Liver (tissue), 3 donors: Measurements from ENCODE around the gene THOC5.

Source experiments
- CTCF ChIP-seq: fragments of 150-350 bp; IDR thresholded peaks from 2 replicates; pipeline ENCODE4 v1.5.1; 2017; ENCODE audit warnings: improper control_type of control experiment, low read depth, low read length; ENCODE audit not compliant: missing input control
- EGR1 ChIP-seq, 2 donors: IDR thresholded peaks; 2 replicates each; pipeline ENCODE4 v1.6.1; 2016 to 2018; ENCODE audit warnings: antibody characterized with exemption in 2 of 2, low read depth in 2 of 2
- GABPA ChIP-seq, 2 donors: IDR thresholded peaks in 1 of 2; conservative IDR thresholded peaks in 1 of 2; 2 replicates each; pipeline ENCODE4 v1.6.1; 2016; ENCODE audit warnings: antibody characterized with exemption in 2 of 2, mild to moderate bottlenecking in 1 of 2, moderate library complexity in 1 of 2
- HNF4G ChIP-seq: IDR thresholded peaks from 2 replicates; pipeline ENCODE4 v1.6.1; 2016; ENCODE audit warnings: antibody characterized with exemption
- JUND ChIP-seq, 2 donors: IDR thresholded peaks; 2 replicates each; pipeline ENCODE4 v1.6.1; 2016; ENCODE audit warnings: antibody characterized with exemption in 2 of 2
- MAX ChIP-seq: IDR thresholded peaks from 2 replicates; pipeline ENCODE4 v1.6.1; 2016; ENCODE audit warnings: antibody characterized with exemption
- RAD21 ChIP-seq, 2 donors: IDR thresholded peaks; 2 replicates each; pipeline ENCODE4 v1.6.1; 2016; ENCODE audit warnings: antibody characterized with exemption in 2 of 2, mild to moderate bottlenecking in 2 of 2
- REST ChIP-seq: IDR thresholded peaks from 2 replicates; pipeline ENCODE4 v1.6.1; 2016; ENCODE audit warnings: antibody characterized with exemption, mild to moderate bottlenecking
- RXRA ChIP-seq, 2 donors: IDR thresholded peaks; 2 replicates each; pipeline ENCODE4 v1.6.1; 2017 to 2018; ENCODE audit warnings: antibody characterized with exemption in 2 of 2, mild to moderate bottlenecking in 1 of 2
- SP1 ChIP-seq: IDR thresholded peaks from 2 replicates; pipeline ENCODE4 v1.6.1; 2018; ENCODE audit warnings: antibody characterized with exemption, mild to moderate bottlenecking
- TAF1 ChIP-seq: conservative IDR thresholded peaks from 2 replicates; pipeline ENCODE4 v1.6.1; 2016; ENCODE audit warnings: antibody characterized with exemption, mild to moderate bottlenecking
- ZBTB33 ChIP-seq: IDR thresholded peaks from 2 replicates; pipeline ENCODE4 v1.6.1; 2016; ENCODE audit warnings: antibody characterized with exemption
- donor health status: healthy.
- donor health status: healthy.

- TF ChIP-seq ZBTB33: no peak
- no peak for TF ChIP-seq JUND (IDR thresholded peaks at IDR 0.05)
- TF ChIP-seq CTCF: no peak
- no peak for TF ChIP-seq TAF1
- TF ChIP-seq RXRA (IDR thresholded peaks at IDR 0.05): no peak
- no peak for TF ChIP-seq REST
- no peak for TF ChIP-seq SP1
- TF ChIP-seq GABPA (IDR thresholded peaks at IDR 0.05 in 1 of 2, conservative IDR thresholded peaks at IDR 0.05 in 1 of 2): no peak
- TF ChIP-seq HNF4G: no peak
- no peak for TF ChIP-seq EGR1 (IDR thresholded peaks at IDR 0.05; ENCODE audit: low read depth in 2 of 2)
- TF ChIP-seq RAD21 (IDR thresholded peaks at IDR 0.05): no peak
- no peak for TF ChIP-seq MAX
These were observed 95.0 kb downstream of the THOC5 start for GRCh38 chr22:29458551-29458950.
